GM21619 (cell line): ENCODE measurements around the gene TMEM196.
"Not testable (repeated sequence)": the region's sequence is repeated elsewhere in the genome, so short reads cannot be mapped to it uniquely, and the experiment has no call there.

Experiments
- ATAC-seq: cut with Tn5 transposase; IDR thresholded peaks from one replicate; pipeline ENCODE4 v1.9.1; 2021; ENCODE audit not compliant: unreplicated experiment

The TMEM196 gene

GRCh38 chr7:19708397-19709248 lies 64.8 kb downstream of the TMEM196 start, which contains the start of gene POLR1F:
Gene POLR1F (minus strand): TSS chr7:19709037. CDS start chr7:19709016, 21 bp downstream.
- ATAC-seq: peak; percentile 98

- no peak for ATAC-seq
Measured at GRCh38 chr7:19707240-19707639, 66.2 kb downstream of the TMEM196 start.

- ATAC-seq: no peak
Measured at GRCh38 chr7:19705663-19706062, 67.8 kb downstream of the TMEM196 start.

- ATAC-seq: no peak
Measured at GRCh38 chr7:19701471-19701870, 71.9 kb downstream of the TMEM196 start.

GRCh38 chr7:19700936-19701335 lies 72.5 kb downstream of the TMEM196 start:
- no peak for ATAC-seq

- ATAC-seq: no peak
Measured at GRCh38 chr7:19698331-19698730, 75.1 kb downstream of the TMEM196 start.

GRCh38 chr7:19696926-19697325 lies 76.5 kb downstream of the TMEM196 start:
- ATAC-seq: no peak

GRCh38 chr7:19692111-19692828 lies 81.1 kb downstream of the TMEM196 start:
- no peak for ATAC-seq

GRCh38 chr7:19690736-19691135 lies 82.7 kb downstream of the TMEM196 start:
- no peak for ATAC-seq

GRCh38 chr7:19689130-19689529 lies 84.3 kb downstream of the TMEM196 start:
- not testable (repeated sequence) for ATAC-seq

GRCh38 chr7:19681596-19681995 lies 91.8 kb downstream of the TMEM196 start:
- no peak for ATAC-seq

GRCh38 chr7:19677180-19677579 lies 96.2 kb downstream of the TMEM196 start:
- peak; percentile 79 for ATAC-seq

- no peak for ATAC-seq
Measured at GRCh38 chr7:19675816-19676215, 97.6 kb downstream of the TMEM196 start.

- no peak for ATAC-seq
Measured at GRCh38 chr7:19674266-19674960, 99.0 kb downstream of the TMEM196 start.

- no peak for ATAC-seq
Measured at GRCh38 chr7:19670806-19671205, 102.6 kb downstream of the TMEM196 start.
